ENCODE results near the gene SRSF8.

SRSF8 gene

GRCh38 chr11:95070471-95070870 lies 3.8 kb downstream of the SRSF8 start:
- no peak for DNase-seq

GRCh38 chr11:95072948-95073347 lies 6.2 kb downstream of the SRSF8 start:
- no peak for DNase-seq

GRCh38 chr11:95074792-95075563 lies 8.3 kb downstream of the SRSF8 start:
- no peak for DNase-seq

DNA sequence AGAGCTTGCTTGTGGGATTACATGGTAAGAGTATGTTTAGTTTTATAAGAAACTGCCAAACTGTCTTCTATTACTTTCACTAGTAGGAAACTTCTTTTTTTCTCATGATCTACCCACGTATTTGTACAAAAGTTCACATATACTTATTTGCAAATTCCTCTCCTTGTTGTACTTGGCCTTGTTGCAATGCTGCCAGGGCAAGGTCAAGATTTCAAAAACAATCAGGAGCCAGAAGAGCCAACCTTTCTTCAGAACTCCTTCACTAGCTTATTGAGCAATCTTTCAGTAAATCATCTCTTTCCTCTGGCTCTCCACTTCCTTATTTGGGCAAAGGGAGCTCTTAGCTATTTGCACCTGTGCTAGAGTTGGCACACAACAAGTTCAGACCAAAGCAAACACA lies 9.7 kb downstream of the SRSF8 start:
- DNase-seq = no peak

- DNase-seq = no peak
Measured at GRCh38 chr11:95076981-95077380, 10.3 kb downstream of the SRSF8 start.

GRCh38 chr11:95078526-95078925 lies 11.8 kb downstream of the SRSF8 start:
- no peak for DNase-seq

DNA sequence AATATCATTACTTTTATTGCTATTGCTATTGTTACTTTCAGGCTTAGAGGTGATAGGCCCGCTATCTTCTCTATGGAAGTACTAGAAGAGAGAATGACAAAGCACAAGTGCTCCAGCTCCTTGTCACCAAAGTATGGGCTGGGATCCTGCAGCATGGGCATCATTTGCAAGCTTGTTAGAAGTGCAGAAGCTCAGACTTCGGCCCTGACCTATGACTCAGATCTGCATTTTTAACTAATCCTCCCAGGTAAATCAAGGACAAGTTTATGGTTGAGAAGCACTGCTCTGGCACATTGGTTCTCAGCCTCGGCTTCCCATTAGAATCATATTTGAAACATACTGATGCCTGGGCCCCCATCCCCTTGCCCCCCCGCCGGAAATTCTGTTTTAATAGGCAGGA lies 14.3 kb downstream of the SRSF8 start:
- no peak for DNase-seq

GRCh38 chr11:95081412-95081811 lies 14.7 kb downstream of the SRSF8 start:
- DNase-seq = no peak

- no peak for DNase-seq
Measured at GRCh38 chr11:95082576-95083001, 15.9 kb downstream of the SRSF8 start.

- DNase-seq = peak; percentile 62
Measured at GRCh38 chr11:95084509-95084908, 17.8 kb downstream of the SRSF8 start.

- DNase-seq = no peak
Measured at GRCh38 chr11:95085117-95085816, 18.5 kb downstream of the SRSF8 start.

GRCh38 chr11:95086151-95086550 lies 19.4 kb downstream of the SRSF8 start:
- DNase-seq = no peak

DNA sequence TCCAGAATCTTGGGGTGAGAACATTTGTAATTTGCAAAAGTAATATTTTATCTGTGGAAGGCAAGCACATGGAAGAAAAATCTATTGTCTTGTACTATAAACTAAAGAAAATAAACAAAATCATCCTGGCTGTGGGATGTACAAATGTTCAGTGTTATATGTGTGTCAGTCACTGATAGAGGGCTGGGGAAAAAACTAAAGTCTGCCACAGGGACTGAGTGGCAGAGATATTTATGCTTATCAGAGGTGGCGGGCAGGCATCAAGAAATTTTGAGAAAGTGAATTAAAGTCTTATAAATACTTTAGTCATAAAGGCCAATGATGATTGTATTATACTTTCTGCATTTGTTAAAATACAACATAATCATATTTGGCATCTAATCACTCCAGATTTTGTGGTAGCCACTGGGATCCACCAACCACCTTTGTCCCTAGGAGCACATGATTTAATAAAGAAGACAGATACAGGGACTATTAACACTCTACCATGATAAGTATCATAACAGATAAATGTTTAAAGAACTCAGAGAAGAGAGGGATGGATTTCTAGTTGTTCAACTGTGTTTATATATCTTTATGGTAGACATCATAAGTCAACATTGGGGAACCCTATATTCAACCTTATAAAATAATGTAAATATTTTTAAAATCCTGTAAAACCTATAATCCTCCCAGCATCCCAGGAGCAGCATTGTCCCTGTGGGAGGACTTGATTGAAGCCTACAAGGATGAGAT lies 20.3 kb downstream of the SRSF8 start:
- DNase-seq = no peak

DNA sequence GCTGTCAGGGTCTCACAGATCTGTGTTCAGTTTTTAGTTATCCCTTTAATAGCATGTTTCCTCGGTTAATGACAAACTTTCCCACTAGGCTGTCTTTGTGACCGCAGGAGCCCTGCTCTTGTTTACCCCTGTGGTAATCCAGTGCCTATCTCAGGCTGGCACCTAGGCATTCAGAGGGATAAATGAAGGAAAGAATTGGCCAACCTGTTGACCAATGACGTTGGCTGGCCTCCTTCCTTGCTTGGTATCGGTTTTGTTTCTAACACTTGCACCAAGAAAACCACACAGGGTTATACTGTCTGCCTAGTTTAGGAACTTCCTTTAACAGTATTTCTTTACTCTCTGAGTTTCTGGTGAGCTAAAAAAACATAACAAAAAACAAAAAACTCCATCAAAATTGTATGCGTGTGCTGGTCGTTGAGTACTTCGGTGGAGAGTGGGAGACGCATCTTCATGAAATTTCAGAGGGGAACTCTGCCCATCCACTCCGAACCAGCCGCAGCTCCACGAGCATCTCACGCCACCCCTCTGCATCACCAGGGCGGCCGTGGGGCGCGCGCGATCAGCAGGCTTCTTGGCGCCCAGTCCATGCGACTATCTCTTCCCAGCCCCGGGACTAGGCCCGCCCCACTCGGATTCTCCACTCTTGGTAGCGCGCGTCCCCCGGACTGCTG lies 22.4 kb downstream of the SRSF8 start:
- no peak for DNase-seq

DNA sequence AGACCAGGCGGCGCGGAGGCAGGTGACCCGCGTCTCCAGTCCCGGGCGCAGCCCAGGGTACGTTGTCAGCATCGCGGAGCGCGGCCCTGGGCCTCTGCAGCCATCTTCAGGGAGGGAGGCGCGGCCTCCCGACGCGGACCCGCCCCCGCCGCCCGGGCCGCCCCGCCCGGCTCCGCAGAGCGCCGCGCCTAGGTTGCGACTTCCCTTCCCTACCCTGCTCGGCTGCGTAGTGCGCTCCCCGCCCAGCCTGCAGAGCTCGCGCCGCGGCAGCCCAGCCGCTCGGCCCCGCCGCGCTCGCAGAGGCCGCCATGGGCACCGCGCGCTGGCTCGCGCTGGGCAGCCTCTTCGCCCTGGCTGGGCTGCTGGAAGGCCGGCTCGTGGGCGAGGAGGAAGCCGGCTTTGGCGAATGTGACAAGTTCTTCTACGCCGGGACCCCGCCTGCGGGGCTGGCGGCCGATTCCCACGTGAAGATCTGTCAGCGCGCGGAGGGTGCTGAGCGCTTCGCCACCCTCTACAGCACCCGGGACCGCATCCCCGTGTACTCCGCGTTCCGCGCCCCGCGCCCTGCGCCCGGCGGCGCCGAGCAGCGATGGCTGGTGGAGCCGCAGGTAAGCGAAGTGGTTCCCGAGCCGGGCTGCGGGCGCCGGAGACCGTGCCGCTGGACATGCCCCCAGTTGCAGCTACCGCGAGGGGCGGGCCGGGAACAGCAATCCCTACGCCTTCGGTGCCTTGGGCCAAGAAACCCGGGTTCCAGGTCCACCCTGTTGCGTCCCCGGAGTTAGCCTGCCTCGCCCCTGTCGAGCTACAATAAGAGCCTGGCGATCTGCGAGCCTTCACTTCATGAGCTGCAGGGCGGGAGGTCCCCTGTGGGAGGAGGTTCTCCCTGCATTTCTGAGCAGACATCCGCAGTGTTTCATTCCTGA lies 23.2 kb downstream of the SRSF8 start, which contains the start of gene ENDOD1:
Gene ENDOD1, plus strand, starts transcription at position 227 of the 923 bp plus-strand sequence. Its CDS starts 82 bp downstream, at position 309.
- DNase-seq = peak; percentile 80

DNA sequence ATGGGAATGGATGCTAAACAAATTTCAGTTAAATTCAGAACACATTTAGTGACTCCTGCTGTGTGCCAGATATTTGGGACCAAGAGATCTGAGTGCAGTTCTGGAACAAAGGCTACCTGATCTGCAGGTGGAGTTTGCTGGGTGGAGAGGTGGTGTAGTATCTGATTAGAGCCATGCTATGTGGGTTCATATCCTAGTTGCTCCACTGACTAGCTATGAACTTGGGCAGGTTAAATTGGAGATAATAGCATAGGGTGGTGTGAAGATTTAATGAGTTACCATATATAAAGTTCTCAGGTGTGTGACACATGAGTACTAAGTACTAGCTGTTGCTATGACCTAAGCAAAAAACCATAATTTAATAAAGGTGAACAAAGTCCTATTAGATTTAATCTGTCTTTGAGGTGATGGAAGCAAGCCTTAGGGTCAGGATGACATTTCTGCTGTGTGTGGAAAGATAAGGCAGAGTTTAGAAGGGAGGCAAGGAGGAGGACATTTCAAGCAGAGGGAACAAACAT lies 25.0 kb downstream of the SRSF8 start:
- DNase-seq = no peak

GRCh38 chr11:95092549-95093324 lies 26.0 kb downstream of the SRSF8 start:
- peak; percentile 23 for DNase-seq

- no peak for DNase-seq
Measured at GRCh38 chr11:95093548-95093947, 26.8 kb downstream of the SRSF8 start.

DNA sequence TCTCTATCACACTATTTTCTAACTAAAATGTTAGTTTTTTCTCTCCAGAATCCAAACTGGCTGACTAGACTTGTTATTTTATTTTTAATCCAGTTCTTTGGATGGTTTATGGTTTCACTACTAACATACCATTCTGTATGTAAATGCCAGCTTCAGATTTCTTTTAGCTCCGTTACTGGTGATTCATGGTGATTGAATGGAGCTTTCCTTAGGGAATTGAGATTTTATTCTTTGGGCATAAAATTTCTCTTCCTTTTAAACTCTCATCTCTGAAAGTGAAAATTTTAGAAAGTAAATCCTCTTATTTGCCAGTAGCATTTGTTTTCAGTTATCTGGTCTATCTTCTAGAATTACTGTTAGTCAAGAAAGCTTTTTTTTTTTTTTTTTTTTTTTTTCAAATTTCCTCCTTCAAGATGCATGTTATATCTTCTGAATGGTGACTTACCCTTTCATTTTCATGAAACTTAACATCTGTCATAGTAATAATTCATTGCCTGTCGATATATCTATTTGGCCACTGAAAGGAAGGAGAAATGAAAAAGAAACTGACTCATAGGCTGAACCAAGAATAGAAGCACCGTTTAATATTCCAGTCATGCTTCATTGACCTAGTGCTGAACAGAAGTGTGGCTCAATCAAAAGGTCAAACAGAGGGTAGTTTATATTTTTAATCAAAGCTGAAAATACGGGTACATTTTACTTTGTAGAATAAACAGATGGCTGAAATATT lies 29.3 kb downstream of the SRSF8 start:
- DNase-seq = no peak

GRCh38 chr11:95097209-95097608 lies 30.5 kb downstream of the SRSF8 start:
- DNase-seq = no peak
